SK-N-SH treated with all-trans-retinoic acid at 6 μM for 48 hours (cell line): ENCODE results near the gene GOLGA6A.

ENCODE experiments used
- ARNTL ChIP-seq: fragments of 450-650 bp; formaldehyde crosslinking; IDR thresholded peaks from 2 replicates; pipeline ENCODE4 v1.5.0; 2020; ENCODE audit warnings: low read depth, mild to moderate bottlenecking, moderate library complexity, borderline replicate concordance
- ESRRG ChIP-seq: fragments of 250-450 bp; sonication (Bioruptor Pico); IDR thresholded peaks from 2 replicates; pipeline ENCODE4 v1.6.1; 2021; ENCODE audit warnings: mild to moderate bottlenecking
- GLIS3 ChIP-seq: fragments of 250-450 bp; sonication (Bioruptor Pico); IDR thresholded peaks from 2 replicates; pipeline ENCODE4 v1.5.0; 2020; ENCODE audit warnings: mild to moderate bottlenecking, moderate library complexity
- ZFP3 ChIP-seq: fragments of 250-450 bp; sonication (Bioruptor Pico); IDR thresholded peaks from 2 replicates; pipeline ENCODE4 v1.5.0; 2020; ENCODE audit warnings: mild to moderate bottlenecking, moderate library complexity

GRCh38 chr15:74025436-74025835 lies 56.9 kb downstream of the GOLGA6A start:
- TF ChIP-seq ESRRG (CRISPR knock-in tag), result no peak
- no peak for TF ChIP-seq GLIS3 (CRISPR knock-in tag)
- no peak for TF ChIP-seq ZFP3 (CRISPR knock-in tag)
- TF ChIP-seq ARNTL (CRISPR knock-in tag), result no peak
